Endothelial cell of hepatic sinusoid (primary cell): Measurements from ENCODE around the gene AKAP10.
"Not testable (repeated sequence)": the region's sequence is repeated elsewhere in the genome, so short reads cannot be mapped to it uniquely, and the experiment has no call there.

Source experiments
- in situ Hi-C: cut with HindIII; loops from 2 replicates; pipeline ENCODE4 v1.10.0; 2017; ENCODE audit warnings: low sequenced_read_pairs

Gene AKAP10

DNA sequence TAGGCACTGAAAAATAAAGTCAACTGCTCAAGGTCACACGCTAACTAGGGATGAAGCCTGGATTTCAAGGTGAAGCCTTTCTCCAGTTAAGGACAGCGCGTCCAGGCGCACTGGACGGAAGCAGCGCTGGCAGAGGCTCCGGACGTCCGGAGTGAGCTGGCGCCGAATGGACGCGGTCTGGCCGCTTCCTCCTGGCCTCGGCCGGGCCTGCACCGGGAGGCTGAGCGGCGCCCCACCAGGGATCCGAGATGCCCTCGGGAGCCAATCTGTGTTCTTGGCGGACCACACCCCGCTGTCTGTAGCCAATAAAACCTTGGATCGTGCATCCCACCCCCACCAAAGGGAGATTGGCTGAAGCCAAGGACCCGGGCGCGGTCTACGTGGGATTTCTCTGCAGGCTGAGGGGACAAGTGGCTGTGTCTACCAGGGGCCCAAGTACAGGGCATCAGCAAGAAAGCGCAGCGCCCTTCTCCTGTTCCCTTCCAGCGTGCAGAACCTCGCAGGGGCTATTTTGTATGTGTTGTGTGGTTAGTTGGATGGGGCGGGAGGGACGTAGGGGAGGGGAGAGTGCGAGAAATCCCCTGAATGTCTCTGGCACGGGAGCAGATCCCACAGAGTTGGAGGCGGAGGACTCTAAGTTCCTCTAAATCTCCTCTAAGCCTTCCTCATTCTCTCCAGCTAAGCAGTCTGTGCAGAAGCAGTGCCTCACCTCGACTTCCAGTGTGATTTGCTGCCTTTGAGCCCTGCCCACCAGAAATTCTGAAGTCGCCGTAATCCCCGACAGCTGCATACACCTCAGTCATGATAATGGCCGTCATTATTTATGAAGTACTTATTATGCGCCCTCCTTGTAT lies 2.5 kb upstream of the AKAP10 start:
- in situ Hi-C loops = no loop called here

DNA sequence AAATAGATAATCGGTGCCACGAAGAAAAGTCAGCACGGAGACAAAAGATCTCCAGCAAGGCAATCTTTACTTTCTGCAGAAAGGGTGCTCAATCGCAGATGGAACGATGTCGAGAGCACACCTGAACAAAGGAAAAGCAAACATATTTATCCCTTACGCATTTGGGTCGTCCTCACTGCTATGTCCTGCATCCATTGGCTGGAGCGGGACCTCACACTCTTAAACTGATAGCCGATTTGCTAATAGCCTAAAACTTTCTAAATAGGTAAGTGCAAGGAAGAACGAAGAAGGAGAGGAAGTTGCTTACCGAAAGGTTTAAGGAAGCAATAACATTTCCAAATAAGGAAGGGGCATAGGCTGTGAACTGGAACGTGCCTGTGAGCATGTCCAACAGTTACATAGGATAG lies 1.2 kb upstream of the AKAP10 start:
- in situ Hi-C loops = no loop called here

DNA sequence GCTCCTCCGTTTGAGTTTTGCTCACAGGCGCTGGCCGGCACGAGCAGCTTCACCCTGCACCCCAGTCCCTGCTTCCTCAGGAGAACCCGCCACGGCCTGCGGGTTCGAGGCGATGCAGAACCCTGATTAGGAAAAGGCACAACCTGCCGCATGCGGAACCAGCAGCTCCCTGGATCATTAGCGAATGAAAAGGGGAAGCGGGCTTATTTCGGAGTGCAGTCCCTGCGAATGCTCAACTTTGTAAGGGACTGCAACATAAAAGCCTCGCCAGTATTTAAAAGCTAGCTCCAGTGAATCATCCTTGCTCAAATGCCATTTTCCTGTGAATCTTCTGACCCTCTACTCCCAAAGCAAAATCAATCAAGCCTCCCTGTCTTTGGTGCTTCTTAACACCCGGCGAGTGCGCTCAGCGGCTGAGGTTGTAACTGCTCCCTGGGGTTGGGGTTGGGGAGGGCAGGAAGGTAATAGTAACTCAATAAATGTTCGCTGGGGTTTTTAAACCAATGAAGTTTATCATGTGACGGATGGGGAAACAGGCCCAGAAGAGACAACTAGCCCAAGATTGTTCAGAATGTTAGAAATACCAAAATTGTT lies 678 bp upstream of the AKAP10 start:
- in situ Hi-C loops = no loop called here

DNA sequence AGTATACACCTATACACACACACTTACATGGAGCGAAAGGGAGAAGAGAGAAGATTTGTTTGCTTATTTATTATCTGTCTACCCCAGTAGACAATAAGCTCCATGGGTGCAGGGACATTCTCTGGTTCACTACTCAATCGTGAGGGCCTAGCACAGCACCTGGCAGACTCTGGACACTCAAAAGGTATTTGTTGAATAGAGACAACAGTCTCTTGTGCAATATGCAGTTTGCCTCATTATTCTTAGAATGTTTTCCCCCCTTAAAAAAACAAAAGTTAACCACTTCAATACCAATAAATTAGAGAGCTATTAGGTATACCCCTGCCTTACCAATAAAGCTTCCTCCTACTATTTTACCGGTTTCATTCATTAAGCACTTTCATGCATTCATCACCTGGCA lies 2.0 kb downstream of the AKAP10 start:
- in situ Hi-C loops = no loop called here

DNA sequence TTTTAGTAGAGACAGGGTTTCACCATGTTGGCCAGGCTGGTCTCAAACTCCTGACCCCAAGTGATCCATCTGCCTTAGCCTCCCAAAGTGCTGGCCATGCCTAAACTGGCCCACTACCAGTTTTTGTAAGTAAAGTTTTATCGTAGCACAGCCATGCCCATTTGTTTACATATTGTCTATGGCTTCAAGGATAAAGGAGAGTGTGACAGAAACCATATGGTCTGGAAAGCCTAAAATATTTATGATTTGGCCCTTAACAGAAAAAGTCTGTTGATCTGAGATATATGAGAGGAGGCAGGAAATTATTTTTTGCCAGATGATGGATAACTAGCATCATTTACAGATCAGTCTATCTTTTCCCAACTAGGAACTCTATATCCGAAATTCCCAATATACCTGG lies 4.5 kb downstream of the AKAP10 start:
- in situ Hi-C loops = no loop called here

DNA sequence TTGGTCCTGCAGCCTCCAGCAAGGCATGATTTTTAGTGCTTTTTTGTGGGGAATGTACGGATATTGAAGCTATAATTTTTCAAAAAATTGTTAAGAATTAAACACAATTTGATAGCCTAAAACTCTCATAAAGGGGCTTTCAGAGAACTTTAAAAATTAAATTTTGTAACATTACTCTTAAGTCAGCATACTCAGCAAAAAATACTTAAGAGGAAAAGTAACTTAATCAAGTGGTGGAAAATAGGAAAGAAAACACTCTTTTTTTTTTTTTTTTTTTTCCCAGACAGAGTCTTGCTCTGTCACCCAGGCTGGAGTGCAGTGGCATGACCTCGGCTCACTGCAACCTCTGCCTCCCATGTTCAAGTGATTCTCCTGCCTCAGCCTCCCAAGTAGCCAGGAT lies 14.7 kb downstream of the AKAP10 start:
- in situ Hi-C loops = not testable (repeated sequence)

DNA sequence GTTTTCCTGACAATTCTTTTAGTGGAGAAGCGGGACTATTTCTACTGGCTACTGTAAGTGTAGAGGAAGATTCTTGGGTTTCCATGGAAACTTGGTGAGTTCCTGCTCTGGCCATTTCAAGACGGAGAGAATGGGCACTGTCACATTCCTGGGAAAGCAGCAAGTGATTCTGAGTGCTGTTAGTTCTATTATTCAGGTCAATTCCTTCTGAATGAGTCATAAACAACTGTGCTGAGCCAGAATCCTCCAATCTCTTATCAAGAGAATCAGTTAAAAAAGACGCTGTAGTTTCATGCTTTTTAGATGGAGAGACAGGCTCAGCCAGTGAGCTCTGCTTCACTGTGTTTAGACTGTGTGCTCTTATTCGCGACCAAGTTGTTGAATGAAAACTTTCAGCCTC lies 19.6 kb downstream of the AKAP10 start:
- in situ Hi-C loops = no loop called here

DNA sequence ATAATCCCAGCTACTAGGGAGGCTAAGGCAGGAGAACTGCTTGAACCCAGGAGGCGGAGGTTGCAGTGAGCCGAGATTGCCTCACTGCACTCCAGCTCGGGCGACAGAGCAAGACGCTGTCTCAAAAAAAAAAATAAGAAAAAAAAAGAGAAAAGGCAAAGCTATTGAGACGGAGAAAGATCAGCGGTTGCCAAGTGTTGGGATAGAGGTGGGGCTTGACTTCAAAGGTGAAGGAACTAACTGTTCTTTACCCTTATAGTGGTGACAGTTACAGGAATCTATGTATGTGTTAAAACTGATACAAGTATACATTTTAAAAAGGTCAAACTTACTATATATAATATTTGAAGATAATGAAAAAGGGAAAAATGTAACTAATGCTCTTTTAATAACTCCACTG lies 22.5 kb downstream of the AKAP10 start:
- in situ Hi-C loops = no loop called here

DNA sequence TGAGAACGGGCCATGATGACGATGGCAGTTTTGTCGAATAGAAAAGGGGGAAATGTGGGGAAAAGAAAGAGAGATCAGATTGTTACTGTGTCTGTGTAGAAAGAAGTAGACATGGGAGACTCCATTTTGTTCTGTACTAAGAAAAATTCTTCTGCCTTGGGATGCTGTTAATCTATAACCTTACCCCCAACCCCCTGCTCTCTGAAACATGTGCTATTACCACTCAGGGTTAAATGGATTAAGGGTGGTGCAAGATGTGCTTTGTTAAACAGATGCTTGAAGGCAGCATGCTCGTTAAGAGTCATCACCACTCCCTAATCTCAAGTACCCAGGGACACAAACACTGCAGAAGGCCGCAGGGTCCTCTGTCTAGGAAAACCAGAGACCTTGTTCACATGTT lies 26.2 kb downstream of the AKAP10 start:
- in situ Hi-C loops = not testable (repeated sequence)

DNA sequence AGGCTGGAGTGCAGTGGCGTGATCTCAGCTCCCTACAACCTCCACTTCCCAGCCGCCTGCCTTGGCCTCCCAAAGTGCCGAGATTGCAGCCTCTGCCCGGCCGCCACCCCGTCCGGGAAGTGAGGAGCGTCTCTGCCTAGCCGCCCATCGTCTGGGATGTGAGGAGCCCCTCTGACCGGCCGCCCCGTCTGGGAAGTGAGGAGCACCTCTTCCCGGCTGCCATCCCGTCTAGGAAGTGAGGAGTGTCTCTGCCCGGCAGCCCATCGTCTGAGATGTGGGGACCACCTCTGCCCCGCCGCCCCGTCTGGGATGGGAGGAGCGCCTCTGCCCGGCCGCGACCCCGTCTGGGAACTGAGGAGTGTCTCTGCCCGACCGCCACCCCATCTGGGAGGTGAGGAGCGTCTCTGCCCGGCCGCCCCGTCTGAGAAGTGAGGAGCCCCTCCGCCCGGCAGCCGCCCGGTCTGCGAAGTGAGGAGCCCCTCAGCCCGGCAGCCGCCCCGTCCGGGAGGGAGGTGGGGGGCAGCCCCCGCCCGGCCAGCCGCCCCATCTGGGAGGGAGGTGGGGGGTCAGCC lies 26.9 kb downstream of the AKAP10 start:
- in situ Hi-C loops = not testable (repeated sequence)

DNA sequence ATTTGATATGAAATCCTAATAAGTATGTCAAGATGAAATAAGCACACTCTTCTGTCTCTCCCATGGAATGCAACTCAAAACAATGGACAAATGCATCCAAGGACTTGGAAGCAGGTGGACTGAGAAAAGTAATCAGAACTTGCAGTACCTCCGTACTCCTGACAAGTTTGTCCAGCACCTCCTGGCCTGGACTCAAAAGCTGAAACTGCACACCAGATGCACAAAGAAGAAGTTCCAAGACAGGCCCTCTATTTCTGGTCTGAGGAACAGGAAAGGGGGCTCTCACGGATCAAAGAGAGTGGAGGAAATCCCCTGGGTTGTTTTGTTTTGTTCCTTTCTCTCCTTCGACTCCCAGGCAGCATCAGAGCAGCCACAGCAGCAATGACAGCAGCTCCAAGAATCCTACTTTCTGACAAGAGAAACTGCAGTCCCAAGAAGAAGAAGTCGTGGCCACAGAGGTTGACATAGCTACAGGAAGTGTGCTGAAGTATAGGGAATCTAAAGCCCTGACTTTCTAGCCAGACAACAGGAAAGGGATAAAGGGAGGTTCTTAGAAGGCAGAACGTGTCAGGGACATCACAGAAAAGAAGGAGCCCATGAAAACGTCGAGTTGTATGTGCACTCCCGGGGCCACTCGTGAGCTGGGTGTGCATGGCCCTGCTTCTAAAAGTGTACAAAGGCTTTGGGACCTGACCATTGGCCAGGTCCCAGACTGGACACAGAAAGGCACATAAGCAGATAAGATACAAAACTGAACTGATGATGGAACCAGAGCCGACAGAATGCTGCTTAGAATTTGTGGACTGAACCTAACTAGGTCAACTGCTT lies 29.3 kb downstream of the AKAP10 start:
- in situ Hi-C loops = no loop called here

DNA sequence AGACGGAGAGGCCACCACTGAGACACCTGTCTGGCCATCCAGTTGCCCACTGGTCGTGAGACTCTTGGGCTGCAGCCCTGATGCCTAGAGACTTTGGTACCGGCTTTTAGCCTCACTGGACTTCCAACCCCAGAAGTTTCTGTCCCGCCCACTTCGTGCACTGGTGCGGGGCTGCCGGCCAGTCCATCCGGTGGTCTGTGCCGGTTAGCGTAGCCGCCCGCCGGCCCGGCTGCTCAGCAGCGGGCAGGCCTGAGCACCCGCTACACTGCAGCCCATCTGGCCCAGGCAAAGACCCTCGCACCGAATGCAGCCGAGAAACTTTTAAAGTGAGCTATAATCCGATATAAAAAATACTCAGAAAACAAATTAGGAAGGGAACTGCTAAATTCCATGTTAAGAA lies 30.7 kb downstream of the AKAP10 start:
- in situ Hi-C loops = no loop called here

DNA sequence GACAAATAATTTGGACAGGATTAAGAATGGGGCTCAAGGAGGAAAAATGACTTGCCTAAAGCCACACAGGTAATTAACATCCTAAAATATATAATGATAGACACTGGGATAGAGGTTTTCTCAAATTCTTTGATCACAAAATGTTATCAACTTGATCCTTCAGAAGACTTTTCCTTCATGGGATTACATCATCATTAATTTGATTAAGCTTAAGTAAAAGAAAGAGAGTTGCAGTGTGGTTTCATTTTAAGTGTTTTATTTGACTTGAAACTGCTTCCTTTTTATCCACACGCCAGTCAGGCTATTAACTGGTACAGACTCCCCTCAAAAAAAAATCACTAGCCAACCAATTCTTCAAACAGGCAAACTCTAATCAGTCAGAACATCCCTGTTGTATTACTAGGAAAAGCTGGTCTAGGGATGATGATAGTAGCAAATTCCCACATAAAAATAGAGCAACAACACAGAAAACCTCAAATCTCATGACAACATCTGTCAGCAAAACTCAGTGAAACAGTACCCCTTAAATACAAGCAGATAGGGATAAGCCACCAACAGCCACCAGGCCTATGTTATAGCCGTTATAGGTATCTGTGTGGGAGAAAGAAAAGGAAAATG lies 32.5 kb downstream of the AKAP10 start:
- in situ Hi-C loops = no loop called here

DNA sequence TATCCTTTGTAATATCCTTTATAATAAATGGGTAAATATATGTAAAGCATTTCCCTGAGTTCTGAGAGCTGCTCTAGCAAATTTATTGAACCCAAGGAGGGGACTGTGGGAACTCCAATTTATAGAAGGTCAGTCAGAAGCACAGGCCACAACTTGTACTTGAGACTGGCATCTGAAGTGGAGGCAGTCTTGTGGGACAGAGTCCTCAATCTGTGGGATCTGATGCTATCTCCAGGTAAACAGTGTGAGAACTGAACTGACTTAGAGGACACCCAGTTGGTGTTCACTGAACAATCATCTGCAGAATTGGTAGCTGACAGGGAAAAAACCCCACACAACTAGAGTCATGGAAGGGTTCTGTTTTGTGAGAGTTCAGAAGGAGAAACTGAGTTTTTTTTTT lies 34.0 kb downstream of the AKAP10 start:
- in situ Hi-C loops = no loop called here

DNA sequence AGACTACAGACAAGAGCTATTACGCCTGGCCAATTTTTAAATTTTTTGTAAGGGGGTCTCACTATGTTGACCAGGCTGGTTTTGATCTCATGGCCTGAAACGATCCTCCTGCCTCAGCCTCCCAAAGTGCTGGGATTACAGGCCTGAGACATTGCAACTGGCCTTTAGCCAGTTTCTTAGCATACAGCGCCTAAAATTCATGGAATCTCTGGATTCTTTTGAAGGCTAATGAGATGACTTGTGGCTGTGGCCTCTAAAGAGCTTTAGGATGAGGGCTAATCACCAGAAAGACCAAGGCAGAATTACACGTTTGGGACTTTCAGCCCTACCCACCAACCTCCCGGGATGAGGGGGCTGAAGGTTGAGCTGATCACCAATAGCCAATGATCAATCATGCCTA lies 34.6 kb downstream of the AKAP10 start:
- in situ Hi-C loops = no loop called here

DNA sequence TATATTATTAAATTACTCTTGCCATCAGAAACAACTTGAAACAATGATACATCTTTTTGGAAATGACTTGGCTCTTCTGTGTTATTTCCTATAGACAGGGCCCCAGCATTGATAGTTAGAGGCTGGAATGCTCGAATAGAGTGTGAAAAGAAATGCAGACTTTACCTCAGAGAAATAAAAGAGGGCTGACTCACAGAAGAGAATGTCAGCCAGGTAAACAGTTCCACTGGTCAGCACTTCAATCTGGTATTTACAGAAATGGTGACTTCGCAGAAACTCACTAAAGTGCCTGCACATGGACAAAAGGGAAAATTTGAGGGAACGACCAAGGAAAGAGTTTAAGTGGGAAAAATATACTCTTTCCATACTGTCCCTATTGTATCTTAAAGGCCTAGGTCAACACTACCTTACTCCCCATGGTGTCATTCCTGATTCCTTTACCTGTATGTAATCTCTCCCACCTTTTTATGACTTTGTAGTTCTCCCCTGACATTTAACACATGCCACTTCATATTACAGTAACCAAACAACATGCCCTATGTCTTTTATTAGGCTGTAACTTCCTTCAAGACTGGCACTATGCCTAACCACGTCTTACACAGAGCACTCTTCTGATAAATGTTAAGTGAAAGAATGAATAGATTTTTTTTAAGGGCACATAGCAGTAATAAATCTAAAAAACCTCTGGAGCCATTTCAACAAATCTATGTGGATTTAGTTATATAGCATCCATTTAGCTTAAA lies 36.7 kb downstream of the AKAP10 start:
- in situ Hi-C loops = no loop called here

DNA sequence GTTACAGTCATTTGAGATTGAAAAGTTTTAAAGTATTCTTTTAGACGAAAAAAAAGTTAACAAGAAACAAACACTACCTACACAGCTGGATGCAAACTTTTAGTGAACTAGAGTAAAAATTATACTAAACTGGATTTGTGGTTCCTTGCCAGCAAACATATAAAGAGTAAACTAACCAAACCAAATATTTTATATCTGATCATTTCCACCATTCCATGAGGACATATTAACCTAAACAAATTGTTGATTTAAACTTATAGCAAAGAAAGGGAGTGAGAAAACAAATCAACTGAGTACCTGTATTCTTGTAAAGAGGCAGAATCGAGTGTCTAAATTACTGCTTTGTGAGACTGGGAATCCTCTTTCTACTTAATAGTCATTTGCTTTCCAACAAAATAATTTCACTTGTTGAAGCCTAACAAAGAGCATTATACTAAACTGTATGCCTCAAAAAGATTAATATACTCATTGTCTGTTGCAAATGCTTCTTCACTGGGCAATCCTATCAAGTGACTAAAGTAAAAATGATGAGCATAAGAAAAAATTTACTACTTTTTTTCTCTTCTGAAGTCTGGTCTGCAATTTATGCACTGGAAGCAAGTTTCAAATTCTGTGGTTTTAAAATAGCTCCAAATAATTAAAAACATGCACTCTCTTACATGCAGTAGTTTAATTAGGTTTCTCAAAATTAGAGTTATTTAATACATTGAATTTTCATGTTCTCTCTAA lies 37.5 kb downstream of the AKAP10 start:
- in situ Hi-C loops = no loop called here

DNA sequence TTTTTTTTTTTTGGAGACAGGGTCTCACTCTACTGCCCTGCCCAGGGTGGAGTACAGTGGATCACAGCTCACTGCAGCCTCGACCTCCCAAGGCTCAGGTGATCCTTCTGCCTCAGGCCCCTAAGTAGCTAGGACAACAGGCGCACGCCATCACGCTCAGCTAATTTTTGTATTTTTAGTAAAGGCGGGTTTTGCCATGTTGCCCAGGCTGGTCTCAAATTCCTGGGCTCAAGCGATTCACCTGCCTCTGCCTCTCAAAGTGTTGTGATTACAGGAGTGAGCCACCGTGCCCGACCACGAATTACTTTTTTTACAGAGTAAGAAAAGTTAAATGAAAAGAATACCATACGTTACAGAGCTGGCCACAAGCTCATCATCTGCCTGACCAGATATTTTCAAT lies 38.9 kb downstream of the AKAP10 start:
- in situ Hi-C loops = no loop called here

DNA sequence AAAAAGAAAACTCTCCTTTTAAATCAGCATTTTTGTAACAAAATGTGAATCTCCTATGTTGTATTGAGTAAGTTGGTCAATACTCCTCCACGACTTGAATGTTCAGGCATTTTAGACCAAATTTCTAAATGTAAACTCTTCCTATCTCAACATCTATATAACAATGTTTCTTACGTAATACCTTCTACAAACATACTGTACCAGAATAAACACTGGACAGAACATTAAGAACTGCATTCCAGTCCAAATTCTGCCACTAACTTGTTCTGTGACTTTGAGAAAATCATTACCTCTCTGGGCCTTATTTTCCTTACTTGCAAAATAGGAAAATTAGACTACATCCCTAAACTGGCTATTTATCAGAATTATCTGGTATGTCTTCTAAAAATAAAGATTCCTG lies 40.1 kb downstream of the AKAP10 start:
- in situ Hi-C loops = no loop called here

DNA sequence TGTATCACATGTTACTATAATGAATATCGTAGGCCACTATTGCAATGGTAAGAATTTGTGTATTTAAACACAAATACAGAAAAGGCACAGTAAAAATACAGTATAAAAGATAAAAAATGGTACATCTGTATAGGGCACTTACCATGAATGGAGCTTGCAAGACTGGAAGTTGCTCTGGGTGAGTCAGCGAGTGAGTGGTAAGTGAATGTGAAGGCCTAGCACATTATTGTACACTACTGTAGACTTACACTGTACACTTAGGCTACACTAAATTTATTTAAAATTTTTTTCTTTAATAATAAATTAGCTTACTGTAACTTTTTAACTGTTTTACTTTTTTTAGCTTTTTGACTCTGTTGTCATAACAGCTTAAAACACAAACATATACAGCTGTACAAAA lies 42.5 kb downstream of the AKAP10 start:
- in situ Hi-C loops = no loop called here
